HG02623 (cell line): ENCODE measurements around the gene CFC1B.
"Not testable (repeated sequence)": the region's sequence is repeated elsewhere in the genome, so short reads cannot be mapped to it uniquely, and the experiment has no call there.

Experiments used
- ATAC-seq: cut with Tn5 transposase; IDR thresholded peaks from one replicate; pipeline ENCODE4 v1.9.1; 2021; ENCODE audit warnings: moderate library complexity; ENCODE audit not compliant: unreplicated experiment

Gene CFC1B

DNA sequence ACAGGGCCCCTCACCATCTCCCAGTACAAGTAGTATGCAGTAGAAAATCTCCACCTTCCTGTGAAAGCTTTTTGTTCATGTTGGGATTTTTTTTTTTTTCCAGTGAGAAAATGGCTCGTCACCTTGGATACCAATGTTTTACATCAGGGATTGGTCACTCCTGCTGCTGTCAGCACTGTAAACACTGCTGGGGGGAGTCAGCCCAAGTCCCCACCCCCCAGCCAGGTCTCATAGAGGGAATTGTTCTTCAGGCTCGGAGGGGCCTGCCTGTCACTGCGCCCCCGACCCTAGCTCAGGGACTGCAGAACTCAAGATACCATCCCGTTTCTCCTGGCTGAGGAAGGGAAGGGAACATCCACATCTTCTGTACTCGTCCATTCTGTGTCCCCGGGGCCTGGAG, at the start of gene CFC1B:
Gene CFC1B (plus strand): TSS at position 231 of the 400 bp plus-strand sequence. CDS start 263 bp downstream, outside the sequence.
- not testable (repeated sequence) for ATAC-seq

GRCh38 chr2:130491073-130491472, 29.9 kb upstream of the CFC1B start:
- not testable (repeated sequence) for ATAC-seq

- not testable (repeated sequence) for ATAC-seq
These were observed 11.8 kb upstream of the CFC1B start, which contains the start of gene POTEI for GRCh38 chr2:130509228-130509627. POTEI (minus strand) TSS chr2:130509328; CDS start chr2:130509235, 93 bp downstream.

DNA sequence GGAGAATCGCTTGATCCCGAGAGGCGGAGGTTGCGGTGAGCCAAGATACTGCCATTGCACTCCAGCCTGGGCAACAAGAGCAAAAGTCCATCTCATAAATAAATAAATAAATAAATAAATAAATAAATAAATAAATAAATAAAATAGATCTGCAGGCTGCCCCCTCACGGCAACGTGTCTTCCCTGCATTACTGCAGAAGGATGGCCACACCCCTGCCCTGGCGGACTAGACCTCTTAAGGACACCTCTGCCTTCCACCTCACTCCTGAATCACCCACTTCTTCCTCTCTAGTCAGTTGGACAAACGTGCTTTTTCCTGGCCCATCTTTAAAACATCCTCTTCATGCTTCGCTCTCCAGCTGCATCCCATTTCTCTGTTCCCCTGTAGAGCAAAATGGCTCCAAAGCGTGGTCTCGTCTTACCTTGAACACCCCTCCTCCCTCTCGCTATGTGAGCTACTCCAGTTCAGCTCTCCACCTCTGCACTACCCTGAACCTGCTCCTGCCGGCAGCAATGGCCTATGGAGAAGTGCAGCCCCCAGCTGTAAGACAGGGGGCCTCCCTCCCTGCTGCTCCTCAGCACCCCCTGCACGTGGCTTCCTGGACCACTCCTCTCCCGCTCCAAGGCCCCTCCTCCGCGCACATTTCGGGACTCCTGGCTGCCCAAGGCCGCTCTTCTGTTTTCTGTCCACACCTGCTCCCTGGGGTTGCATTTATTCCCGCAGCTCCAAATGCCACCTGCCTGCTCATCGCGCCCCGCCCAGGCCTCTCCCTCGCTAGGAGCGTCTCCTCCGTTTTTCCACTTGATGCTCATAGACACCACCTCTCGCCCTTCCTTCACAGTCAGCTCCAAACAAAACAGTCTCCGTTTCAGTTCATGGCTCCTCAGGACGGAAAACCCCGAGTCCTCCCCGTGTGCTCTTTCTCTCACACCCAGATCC, 9.9 kb upstream of the CFC1B start:
- not testable (repeated sequence) for ATAC-seq

GRCh38 chr2:130511747-130512451, 9.1 kb upstream of the CFC1B start:
- not testable (repeated sequence) for ATAC-seq

DNA sequence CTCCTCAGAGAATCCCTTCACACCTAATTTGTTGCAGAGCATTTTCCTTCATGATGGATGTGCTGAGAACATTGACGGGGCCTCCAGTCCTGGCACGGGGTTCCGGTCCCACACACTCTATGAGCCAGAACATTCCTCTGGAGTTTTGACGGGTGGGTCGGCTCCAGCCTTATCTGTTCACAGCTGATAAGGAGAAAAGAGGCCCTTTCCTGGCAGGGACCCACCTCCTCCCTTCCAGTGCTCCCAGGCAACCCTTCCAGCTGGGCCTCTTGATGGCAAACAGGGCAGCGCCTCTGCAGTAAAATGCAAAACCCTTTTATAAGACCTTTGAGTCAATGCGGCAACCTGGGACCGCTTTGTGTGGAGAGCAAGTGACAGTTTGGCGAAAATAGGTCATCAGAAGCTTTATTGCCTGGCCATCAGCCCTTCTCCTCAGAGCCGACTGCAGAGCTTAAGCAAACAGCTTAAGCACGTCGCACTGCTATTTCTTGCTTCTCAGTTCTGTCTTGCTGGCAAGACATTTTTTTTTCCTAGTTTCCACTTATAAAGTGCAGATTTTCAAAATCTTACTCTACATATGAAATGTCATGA, 2.4 kb upstream of the CFC1B start:
- not testable (repeated sequence) for ATAC-seq

GRCh38 chr2:130522390-130522789, 1.4 kb downstream of the CFC1B start:
- ATAC-seq, result not testable (repeated sequence)

GRCh38 chr2:130527365-130527967, 6.4 kb downstream of the CFC1B start:
- not testable (repeated sequence) for ATAC-seq

GRCh38 chr2:130529545-130529944, 8.5 kb downstream of the CFC1B start:
- not testable (repeated sequence) for ATAC-seq

GRCh38 chr2:130530212-130530611, 9.2 kb downstream of the CFC1B start:
- ATAC-seq, result not testable (repeated sequence)

- ATAC-seq, result peak; percentile 63
These were observed 10.2 kb downstream of the CFC1B start for GRCh38 chr2:130531225-130531624.

- peak; percentile 12 for ATAC-seq
These were observed 10.7 kb downstream of the CFC1B start for GRCh38 chr2:130531672-130532071.

GRCh38 chr2:130536654-130537053, 15.6 kb downstream of the CFC1B start:
- not testable (repeated sequence) for ATAC-seq

DNA sequence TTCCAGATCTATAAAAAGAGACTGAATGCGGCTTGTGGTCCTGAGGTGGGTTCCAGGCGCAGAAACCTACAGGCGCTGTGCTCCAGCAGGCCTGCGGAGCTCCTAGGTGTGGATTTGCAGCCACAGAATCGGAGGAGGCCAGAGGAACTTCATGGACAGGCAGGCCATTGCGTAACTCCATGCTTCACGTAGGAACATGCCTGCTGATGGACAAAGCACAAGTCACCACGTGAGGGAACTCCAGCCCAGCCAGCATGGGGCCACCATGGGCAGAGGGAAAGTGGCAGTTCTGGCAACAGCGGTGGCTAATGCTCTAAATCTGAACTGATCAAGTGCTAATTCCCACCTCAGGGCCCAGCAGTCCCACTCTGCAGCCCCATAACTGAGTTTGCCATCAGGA, 17.2 kb downstream of the CFC1B start:
- ATAC-seq, result not testable (repeated sequence)

DNA sequence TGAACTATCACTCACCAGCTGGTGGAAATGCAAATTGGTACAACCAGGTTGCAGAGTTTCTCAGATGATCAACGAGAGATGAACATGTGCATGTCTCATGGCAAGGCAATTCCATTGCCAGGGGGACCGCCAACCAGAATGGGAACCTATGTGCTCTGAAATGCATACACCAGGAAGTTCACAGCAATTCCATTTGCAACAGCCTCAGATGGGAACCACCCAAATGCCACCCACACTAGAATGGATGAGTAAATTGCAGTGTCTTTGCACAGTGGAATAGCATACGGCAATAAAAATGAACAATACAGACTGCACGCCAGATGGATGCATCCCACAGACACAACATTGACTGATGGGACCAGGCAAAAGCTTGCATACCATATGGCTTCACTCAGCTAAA, 21.8 kb downstream of the CFC1B start:
- ATAC-seq, result not testable (repeated sequence)

- not testable (repeated sequence) for ATAC-seq
These were observed 22.9 kb downstream of the CFC1B start for GRCh38 chr2:130543785-130544528.

DNA sequence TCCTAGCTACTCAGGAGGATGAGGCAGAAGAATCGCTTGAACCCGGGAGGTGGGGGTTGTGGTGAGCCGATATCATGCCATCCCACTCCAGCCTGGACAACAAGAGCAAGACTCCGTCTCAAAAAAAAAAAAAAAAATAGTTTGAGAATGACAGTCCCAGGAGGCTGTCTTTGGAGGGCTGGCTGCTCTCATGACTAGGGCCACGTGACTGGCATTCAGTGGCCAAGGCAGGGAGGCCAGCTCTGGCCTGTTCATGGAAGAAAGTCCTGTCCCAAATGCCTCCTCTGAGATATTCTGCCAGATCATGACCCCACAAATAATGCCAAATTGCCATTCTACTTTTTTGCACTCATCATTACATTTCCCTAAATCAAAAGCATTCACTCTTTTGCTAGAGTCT, 24.0 kb downstream of the CFC1B start:
- ATAC-seq, result not testable (repeated sequence)

DNA sequence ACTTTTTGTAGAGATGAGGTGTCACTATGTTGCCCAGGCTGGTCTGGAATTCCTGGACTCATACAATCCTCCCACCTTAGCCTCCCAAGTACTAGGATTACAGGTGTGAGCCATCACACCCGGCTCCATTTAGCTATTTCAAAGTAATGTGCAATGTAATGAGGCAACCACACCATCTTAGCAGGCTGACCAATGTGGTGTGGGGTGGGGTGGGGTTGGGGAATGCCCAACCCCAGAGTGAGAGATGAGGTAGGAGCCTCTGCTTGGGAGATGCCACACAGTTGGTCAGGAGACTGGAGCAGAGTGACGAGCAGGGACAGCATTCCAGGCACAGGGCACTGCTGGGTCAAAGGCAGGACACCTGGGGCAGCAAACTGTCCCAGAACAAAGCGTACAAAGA, 27.4 kb downstream of the CFC1B start:
- not testable (repeated sequence) for ATAC-seq

DNA sequence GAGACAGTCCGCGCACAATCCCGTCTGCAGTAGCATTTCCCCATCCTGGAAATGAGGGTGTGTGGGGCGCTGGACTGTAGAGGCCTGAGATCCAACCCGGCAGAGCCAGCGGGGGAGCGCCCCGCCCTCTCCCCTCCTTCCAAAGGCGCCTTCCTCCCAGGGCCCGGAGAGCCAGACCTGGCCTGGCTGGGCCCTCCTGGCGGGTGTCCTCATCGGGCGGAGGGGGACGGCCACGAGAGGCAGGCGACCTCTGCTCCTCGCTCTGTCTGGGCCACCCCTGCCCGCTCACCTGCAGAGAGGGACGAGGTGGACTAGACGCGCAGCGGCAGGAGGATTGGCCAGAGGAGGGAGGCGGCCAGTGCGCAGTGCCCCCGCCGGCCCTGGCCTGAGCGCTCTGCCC, 28.5 kb downstream of the CFC1B start:
- ATAC-seq, result not testable (repeated sequence)

- not testable (repeated sequence) for ATAC-seq
These were observed 33.2 kb downstream of the CFC1B start for GRCh38 chr2:130554178-130554577.
